Gastrocnemius medialis (tissue), 4 donors: ENCODE results near the gene RSU1. TPM values are rescaled to one million over a fixed set of nuclear protein-coding genes. Genes with fewer than 3 reads are reported as not detected.

ENCODE experiments used
- ATAC-seq, 2 donors: fragments of 150-250 bp; one replicate each; pipeline ENCODE4 v1.9.1; 2016
- DNase-seq, 2 donors: peaks; one replicate each; pipeline ENCODE4 v3.0.0-alpha.2; 2019
- H3K27ac ChIP-seq, 4 donors: fragments of 200-600 bp; sonication (generic); 1 replicate in 1 of 4; 2 replicates in 3 of 4; pipeline ENCODE4 v1.5.1; 2016 to 2018; ENCODE audit warnings: mild to moderate bottlenecking in 2 of 4, moderate library complexity in 1 of 4
- H3K27me3 ChIP-seq, 3 donors: fragments of 200-600 bp; sonication (generic) in 2 of 3; 1 replicate in 1 of 3; 2 replicates in 2 of 3; pipeline versions ENCODE4 v1.5.1 to v1.6.0; 2016 to 2019; ENCODE audit warnings: mild to moderate bottlenecking in 1 of 3, moderate library complexity in 1 of 3
- H3K36me3 ChIP-seq, 2 donors: fragments of 200-600 bp; sonication (generic) in 1 of 2; one replicate each; pipeline ENCODE4 v1.5.1; 2017 to 2018
- H3K4me1 ChIP-seq, 2 donors: fragments of 200-600 bp; sonication (generic) in 1 of 2; one replicate each; pipeline ENCODE4 v1.5.1; 2016 to 2017; ENCODE audit warnings: mild to moderate bottlenecking in 2 of 2
- H3K4me3 ChIP-seq, 4 donors: fragments of 200-600 bp; sonication (generic) in 3 of 4; 1 replicate in 1 of 4; 2 replicates in 3 of 4; pipeline ENCODE4 v1.5.1; 2016 to 2019; ENCODE audit warnings: mild to moderate bottlenecking in 2 of 4
- H3K9me3 ChIP-seq, 3 donors: fragments of 200-600 bp; sonication (generic) in 2 of 3; 1 replicate in 1 of 3; 2 replicates in 2 of 3; pipeline ENCODE4 v1.5.1; 2016 to 2019
- POLR2A ChIP-seq, 2 donors: fragments of 450-650 bp; IDR thresholded peaks; one replicate each; pipeline ENCODE4 v1.6.1; 2017; ENCODE audit warnings: antibody characterized with exemption in 2 of 2, mild to moderate bottlenecking in 2 of 2, moderate library complexity in 2 of 2
- in situ Hi-C, 4 donors: fragments of 200-750 bp; cut with MboI; loops; one replicate each; pipeline versions ENCODE4 v1.15.0 to v1.8.0; 2017; ENCODE audit warnings: low sequenced_read_pairs in 4 of 4
- intact Hi-C: fragments of 100-400 bp; cut with DNase I; formaldehyde crosslinking; loops from one replicate; pipeline ENCODE4 v1.15.1; 2023; ENCODE audit warnings: low total_unique reads
- total RNA-seq, 4 donors: library from RNA; depleted of rRNA; stranded (reverse); fragments of >200 nt; gene quantifications; one replicate each; pipeline versions ENCODE4 v1.1.0 to v1.2.3, GENCODE V29; 2016
- TF ChIP-seq, protein P1 (sequence below), 5 experiments: fragments of 450-650 bp in 3 of 5; fragments of 200-600 bp in 2 of 5; sonication (generic) in 2 of 5; IDR thresholded peaks in 4 of 5; conservative IDR thresholded peaks in 1 of 5; 1 replicate in 4 of 5; 2 replicates in 1 of 5; pipeline ENCODE4 v1.5.1; 2016 to 2019; ENCODE audit warnings: antibody characterized with exemption in 5 of 5, mild to moderate bottlenecking in 3 of 5, moderate library complexity in 3 of 5

The RSU1 gene
- total RNA-seq, 4 donors from 2014 or later: 24.2 to 32.8 (median 26.1) TPM

DNA sequence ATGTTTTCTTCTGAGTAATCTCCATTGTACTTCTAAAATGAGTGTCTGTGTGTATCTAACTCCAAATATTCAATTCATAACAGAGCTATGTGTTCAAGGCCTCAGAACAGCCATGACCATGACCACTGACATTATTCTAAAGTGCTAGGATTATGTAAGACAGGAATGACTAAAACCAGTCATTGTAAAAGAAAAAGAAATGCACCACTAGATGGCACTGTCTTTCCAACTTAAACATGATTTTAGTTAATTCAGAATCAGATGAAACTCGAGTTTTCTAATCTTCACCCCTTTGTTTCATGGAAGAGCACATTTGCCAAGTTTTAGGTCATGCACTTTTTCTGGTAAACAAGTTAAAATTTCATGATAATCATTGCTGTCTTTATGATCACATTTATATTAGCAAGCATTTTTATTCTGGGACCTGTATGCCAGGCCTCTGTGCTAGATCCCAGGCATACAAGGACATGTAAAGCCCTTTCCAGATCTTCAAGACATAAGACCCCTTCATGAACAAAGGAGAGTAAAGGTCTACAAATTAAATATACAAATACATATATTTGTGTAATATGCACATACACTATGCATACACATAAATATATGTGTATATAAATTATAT, 26.1 kb upstream of the RSU1 start:
- in situ Hi-C loops: loop anchor here (5.0 to 25.0 kb wide), 3 partner anchors 414 to 594 kb away; no protein-coding TSS in a partner anchor
- no peak for DNase-seq
- Histone ChIP-seq H3K27me3 (no peaks in the 10 kb centered on the region), H3K4me1 (no peaks in the 10 kb centered on the region), H3K36me3 (no peaks in the 10 kb centered on the region), H3K4me3 (no peak overlapping the region), H3K27ac (no peak overlapping the region), H3K9me3 (no peaks in the 10 kb centered on the region)
- TF ChIP-seq, protein P1, sequence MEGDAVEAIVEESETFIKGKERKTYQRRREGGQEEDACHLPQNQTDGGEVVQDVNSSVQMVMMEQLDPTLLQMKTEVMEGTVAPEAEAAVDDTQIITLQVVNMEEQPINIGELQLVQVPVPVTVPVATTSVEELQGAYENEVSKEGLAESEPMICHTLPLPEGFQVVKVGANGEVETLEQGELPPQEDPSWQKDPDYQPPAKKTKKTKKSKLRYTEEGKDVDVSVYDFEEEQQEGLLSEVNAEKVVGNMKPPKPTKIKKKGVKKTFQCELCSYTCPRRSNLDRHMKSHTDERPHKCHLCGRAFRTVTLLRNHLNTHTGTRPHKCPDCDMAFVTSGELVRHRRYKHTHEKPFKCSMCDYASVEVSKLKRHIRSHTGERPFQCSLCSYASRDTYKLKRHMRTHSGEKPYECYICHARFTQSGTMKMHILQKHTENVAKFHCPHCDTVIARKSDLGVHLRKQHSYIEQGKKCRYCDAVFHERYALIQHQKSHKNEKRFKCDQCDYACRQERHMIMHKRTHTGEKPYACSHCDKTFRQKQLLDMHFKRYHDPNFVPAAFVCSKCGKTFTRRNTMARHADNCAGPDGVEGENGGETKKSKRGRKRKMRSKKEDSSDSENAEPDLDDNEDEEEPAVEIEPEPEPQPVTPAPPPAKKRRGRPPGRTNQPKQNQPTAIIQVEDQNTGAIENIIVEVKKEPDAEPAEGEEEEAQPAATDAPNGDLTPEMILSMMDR (IDR thresholded peaks at IDR 0.05 in 4 of 5, conservative IDR thresholded peaks at IDR 0.05 in 1 of 5): peak in 4 of 5 experiments; percentile 41 to 69 (median 57)
- no peak for TF ChIP-seq POLR2A (IDR thresholded peaks at IDR 0.05)
- peak in 1 of 2 donors; percentile 68 for ATAC-seq
- intact Hi-C loops: loop anchor here (1.0 kb wide), 1 partner anchor 414 kb away; no protein-coding TSS in a partner anchor

DNA sequence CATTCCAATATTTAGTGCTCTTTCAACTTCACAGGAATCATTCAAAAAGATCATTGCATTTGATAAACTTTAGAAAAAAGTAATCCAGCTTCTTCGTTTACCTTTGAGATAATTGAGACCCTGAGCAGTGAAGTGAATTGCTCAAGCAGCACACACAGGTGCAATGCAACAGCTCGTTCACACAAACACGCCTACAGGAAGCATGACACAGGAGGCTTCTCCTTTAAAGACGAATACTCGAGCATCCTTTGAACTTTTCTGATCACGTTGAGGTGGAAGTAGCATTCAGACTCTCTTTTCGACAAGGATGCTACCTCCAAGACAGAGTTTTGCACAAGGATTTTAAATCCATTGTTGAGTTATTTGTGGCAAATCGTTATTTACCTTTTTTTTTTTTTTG, 18.0 kb upstream of the RSU1 start:
- DNase-seq (no peak), ATAC-seq (no peak)
- intact Hi-C loops (no loop called here), in situ Hi-C loops (loop anchor here in 2 of 4 donors (25.0 kb wide), 1 partner anchor 602 kb away; no protein-coding TSS in a partner anchor)
- Histone ChIP-seq H3K36me3 (no peaks in the 10 kb centered on the region), H3K27ac (no peak overlapping the region), H3K9me3 (no peaks in the 10 kb centered on the region), H3K4me1 (no peaks in the 10 kb centered on the region), H3K4me3 (no peak overlapping the region), H3K27me3 (no peaks in the 10 kb centered on the region)
- TF ChIP-seq, protein P1 (IDR thresholded peaks at IDR 0.05 in 4 of 5, conservative IDR thresholded peaks at IDR 0.05 in 1 of 5): no peak
- no peak for TF ChIP-seq POLR2A (IDR thresholded peaks at IDR 0.05)

DNA sequence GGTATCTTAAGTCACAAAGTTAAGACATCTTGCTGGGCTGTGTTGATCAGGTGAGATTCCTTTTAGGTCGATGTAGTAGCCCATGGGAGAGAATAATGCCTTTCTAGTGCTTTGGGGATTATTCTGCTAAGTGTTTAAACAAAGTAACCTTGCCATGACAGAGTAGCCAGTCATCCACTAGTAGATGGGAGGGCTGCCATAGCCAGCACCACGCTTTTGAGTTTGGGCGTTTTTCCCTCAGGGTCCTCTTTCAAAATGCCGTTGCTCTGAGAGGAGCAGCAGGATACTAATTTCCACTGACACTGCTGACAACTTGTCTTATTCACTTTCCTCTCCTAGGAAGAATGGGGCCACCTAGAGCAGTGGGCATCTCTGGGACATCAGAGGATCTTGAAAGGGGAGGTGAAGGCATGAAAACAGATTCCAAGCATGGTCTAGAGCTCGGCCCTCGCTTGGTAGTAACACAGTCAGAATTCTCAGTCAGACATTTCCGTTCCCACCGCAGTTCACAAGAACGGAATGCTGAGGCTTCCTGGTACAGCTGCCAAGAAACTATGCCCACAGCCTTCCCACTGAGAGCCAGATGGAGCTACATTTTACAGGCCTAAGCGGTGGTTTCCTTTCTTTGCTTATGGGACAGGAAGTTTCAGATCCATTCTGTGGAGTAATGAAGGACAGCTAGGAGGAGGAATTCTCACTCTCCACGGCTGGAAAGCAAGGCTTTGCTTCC, 15.3 kb upstream of the RSU1 start:
- Histone ChIP-seq H3K4me3 (no peak overlapping the region), H3K27me3 (no peaks in the 10 kb centered on the region), H3K4me1 (peaks cover 0 to 5% of the 10 kb centered on the region in 2 donors), H3K27ac (peak overlapping the region; percentile 28 to 60 (median 46)), H3K9me3 (no peaks in the 10 kb centered on the region), H3K36me3 (no peaks in the 10 kb centered on the region)
- ATAC-seq: peak; percentile 37 to 56
- in situ Hi-C loops (loop anchor here in 2 of 4 donors (5.0 to 25.0 kb wide), 2 partner anchors 425 to 605 kb away; no protein-coding TSS in a partner anchor), intact Hi-C loops (no loop called here)
- DNase-seq: no peak
- TF ChIP-seq POLR2A (IDR thresholded peaks at IDR 0.05): no peak
- TF ChIP-seq, protein P1 (IDR thresholded peaks at IDR 0.05 in 4 of 5, conservative IDR thresholded peaks at IDR 0.05 in 1 of 5): no peak

DNA sequence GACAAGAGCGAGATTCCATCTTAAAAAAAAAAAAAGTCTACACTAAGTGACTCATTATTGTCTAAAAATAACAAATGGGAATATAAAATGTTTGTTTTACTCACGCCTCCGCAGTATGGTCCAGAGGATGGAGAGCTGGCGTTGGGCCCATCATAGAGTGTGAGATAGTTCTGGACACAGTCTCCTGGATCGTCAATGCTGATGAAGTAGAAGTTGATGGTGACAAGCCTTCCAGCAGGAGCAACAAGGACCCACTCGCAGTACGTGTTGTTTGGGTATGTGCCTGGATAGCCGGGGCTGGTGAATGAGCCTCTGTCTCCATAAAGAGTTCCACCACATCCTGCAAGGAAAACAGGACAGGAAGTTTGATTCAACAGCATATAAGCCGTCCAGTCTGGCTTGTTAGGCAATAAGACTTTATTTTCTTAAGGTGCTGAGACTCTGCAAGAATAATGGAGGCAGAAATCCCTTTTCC, 11.5 kb upstream of the RSU1 start:
- in situ Hi-C loops (loop anchor here in 2 of 4 donors (25.0 kb wide), 1 partner anchor 609 kb away; no protein-coding TSS in a partner anchor), intact Hi-C loops (loop anchor here (1.0 to 5.0 kb wide), 2 partner anchors 429 to 604 kb away; no protein-coding TSS in a partner anchor)
- Histone ChIP-seq H3K36me3 (no peaks in the 10 kb centered on the region), H3K27me3 (no peaks in the 10 kb centered on the region), H3K27ac (peak overlapping the region in 1 of 4 donors; percentile 5), H3K4me3 (no peak overlapping the region), H3K9me3 (no peaks in the 10 kb centered on the region), H3K4me1 (peaks cover 0 to 6% of the 10 kb centered on the region in 2 donors)
- ATAC-seq (peak in 1 of 2 donors; percentile 17), DNase-seq (no peak)
- TF ChIP-seq POLR2A (IDR thresholded peaks at IDR 0.05): no peak
- TF ChIP-seq, protein P1 (IDR thresholded peaks at IDR 0.05 in 4 of 5, conservative IDR thresholded peaks at IDR 0.05 in 1 of 5): no peak
